ENCODE results near the gene SLC16A3. TPM values are rescaled to one million over a fixed set of nuclear protein-coding genes. Genes with fewer than 3 reads are reported as not detected.

SLC16A3 gene
- total RNA-seq, 4 donors from 2014 or later, result 10.5 to 36.0 (median 21.4) TPM

DNA sequence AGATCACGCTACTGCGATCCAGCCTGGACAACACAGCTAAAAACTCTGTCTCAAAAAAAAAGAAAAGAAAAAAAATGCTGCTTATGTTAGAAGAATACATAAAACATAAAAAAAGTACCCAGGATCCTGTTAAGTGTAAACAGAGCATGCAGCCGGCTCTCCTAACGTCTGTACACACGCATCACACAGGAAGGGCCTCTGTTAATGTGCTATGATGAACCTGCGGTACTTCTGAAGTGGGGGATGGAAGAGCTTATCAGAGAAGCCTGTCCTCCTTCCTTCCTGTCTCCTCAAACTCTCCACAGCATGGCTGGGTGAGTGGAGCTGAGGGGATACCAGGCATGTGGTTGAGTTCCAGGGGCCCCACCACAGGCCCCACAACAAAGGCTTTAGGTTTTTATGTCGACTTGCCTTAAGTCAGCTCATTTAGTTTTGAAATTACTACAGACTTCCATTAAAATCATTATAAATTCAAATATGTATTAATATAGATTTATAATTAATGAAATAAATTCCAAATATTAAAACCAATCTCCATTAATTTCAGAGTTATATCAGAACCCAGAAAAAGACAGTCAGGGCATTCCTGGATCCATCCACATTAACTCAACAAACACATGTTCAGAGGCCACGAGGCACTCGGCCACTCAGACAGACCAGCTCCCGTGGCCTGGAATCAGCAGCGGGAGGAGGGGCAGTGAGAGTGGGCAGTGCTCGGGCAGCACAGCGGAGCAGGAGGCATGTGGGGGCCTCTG is 27.9 kb upstream of the SLC16A3 start:
- H3K27ac ChIP-seq, result no peak overlapping the region
- H3K4me3 ChIP-seq, result no peak overlapping the region
- no peak for DNase-seq (ENCODE audit: low spot score in 2 of 2)
- H3K27me3 ChIP-seq, result no peaks in the 10 kb centered on the region
- TF ChIP-seq EP300 (IDR thresholded peaks at IDR 0.05) (no peak), POLR2A (IDR thresholded peaks at IDR 0.05) (no peak), CTCF (IDR thresholded peaks at IDR 0.05) (no peak)
- H3K4me1 ChIP-seq, result peaks cover 0 to 13% (median 4%) of the 10 kb centered on the region in 4 donors
- no peaks in the 10 kb centered on the region for H3K9me3 ChIP-seq
- 77 to 83% methylated on average over 13 of the region's 13 CpGs for WGBS, 2 donors
- H3K36me3 ChIP-seq, result peaks cover 0 to 52% (median 0%) of the 10 kb centered on the region in 3 donors

DNA sequence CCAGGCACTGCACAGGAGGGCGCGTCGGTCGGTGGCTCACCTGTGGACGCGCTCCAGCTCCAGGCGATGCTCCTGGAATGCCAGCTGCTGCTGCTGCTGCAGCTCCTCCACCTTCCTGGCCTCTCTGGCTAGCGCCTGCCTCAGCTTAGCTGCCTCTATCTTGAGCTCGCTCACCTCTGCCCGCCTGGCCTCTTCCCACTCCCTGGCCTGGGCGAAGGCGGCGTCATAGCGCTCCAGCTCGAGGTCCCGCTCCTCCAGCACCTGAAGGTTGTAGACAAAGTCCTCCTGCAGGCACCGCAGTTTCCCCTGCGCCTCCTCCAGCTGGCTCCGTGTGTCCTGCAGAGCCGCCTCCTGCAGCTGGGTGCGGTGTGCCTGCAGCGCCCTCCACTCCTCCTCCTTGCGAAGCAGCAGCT is 27.3 kb upstream of the SLC16A3 start:
- Histone ChIP-seq H3K4me1 (peaks cover 0 to 18% (median 9%) of the 10 kb centered on the region in 4 donors), H3K9me3 (no peaks in the 10 kb centered on the region), H3K27ac (no peak overlapping the region), H3K36me3 (peaks cover 0 to 46% (median 0%) of the 10 kb centered on the region in 3 donors), H3K4me3 (no peak overlapping the region), H3K27me3 (no peaks in the 10 kb centered on the region)
- 90 to 93% methylated on average over 23 of the region's 23 CpGs for WGBS, 2 donors
- TF ChIP-seq CTCF (IDR thresholded peaks at IDR 0.05) (no peak), EP300 (IDR thresholded peaks at IDR 0.05) (no peak), POLR2A (IDR thresholded peaks at IDR 0.05) (no peak)
- no peak for DNase-seq (ENCODE audit: low spot score in 2 of 2)

DNA sequence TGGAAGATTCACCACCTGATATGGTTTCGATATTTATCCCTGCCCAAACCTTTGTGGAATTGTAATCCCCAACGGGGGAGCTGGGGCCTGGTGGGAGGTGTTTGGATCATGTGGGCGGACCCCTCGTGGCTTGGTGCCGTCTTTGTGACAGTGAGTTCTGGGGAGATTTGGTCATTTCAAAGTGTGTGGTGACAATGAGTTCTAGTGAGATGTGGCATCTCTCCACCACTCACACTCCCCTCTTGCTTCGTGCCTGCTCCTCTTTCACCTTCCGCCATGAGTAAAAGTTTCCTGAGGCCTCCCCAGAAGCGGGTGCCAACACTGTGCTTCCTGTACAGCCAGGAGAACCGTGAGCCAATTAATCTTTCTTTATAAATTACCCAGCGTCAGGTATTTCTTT is 25.9 kb upstream of the SLC16A3 start:
- Histone ChIP-seq H3K27me3 (no peaks in the 10 kb centered on the region), H3K4me1 (peaks cover 0 to 18% (median 9%) of the 10 kb centered on the region in 4 donors), H3K4me3 (no peak overlapping the region), H3K27ac (no peak overlapping the region), H3K36me3 (peaks cover 0 to 43% (median 0%) of the 10 kb centered on the region in 3 donors), H3K9me3 (no peaks in the 10 kb centered on the region)
- TF ChIP-seq CTCF (IDR thresholded peaks at IDR 0.05) (no peak), EP300 (IDR thresholded peaks at IDR 0.05) (no peak), POLR2A (IDR thresholded peaks at IDR 0.05) (no peak)
- no peak for DNase-seq (ENCODE audit: low spot score in 2 of 2)
- 76 to 84% methylated on average over 10 of the region's 10 CpGs for WGBS, 2 donors

- H3K9me3 ChIP-seq, result no peaks in the 10 kb centered on the region
- no peak overlapping the region for H3K27ac ChIP-seq
- H3K4me1 ChIP-seq, result peaks cover 0 to 18% (median 9%) of the 10 kb centered on the region in 4 donors
- DNase-seq (ENCODE audit: low spot score in 2 of 2), result no peak
- no peak overlapping the region for H3K4me3 ChIP-seq
- H3K36me3 ChIP-seq, result peaks cover 0 to 38% (median 0%) of the 10 kb centered on the region in 3 donors
- no peaks in the 10 kb centered on the region for H3K27me3 ChIP-seq
- 90 to 91% methylated on average over 17 to 19 of the region's 19 CpGs for WGBS, 2 donors
- TF ChIP-seq EP300 (IDR thresholded peaks at IDR 0.05) (no peak), CTCF (IDR thresholded peaks at IDR 0.05) (no peak), POLR2A (IDR thresholded peaks at IDR 0.05) (no peak)
These were observed 24.9 kb upstream of the SLC16A3 start for GRCh38 chr17:82203920-82204319.
